Measurements from ENCODE around the gene MRPL49.

MRPL49 gene

GRCh38 chr11:65110354-65110861, 11.7 kb upstream of the MRPL49 start:
- H2AFZ ChIP-seq (ENCODE audit: low read length) = no peak overlapping the region
- peaks cover 13% of the 10 kb centered on the region for H3F3A ChIP-seq (ENCODE audit: insufficient read depth, low read length)
- no peaks in the 10 kb centered on the region for H4K20me1 ChIP-seq (ENCODE audit: insufficient read depth, low read length)
- no peak overlapping the region for H3K27ac ChIP-seq (ENCODE audit: low read length)
- H3K79me2 ChIP-seq (ENCODE audit: low read length) = peaks cover 16% of the 10 kb centered on the region
- DNase-seq = peak; percentile 89
- peak overlapping the region; percentile 15; the same call in 1 of the 2 replicates for H3K9ac ChIP-seq (ENCODE audit: low read length)
- no peaks in the 10 kb centered on the region for H3K9me3 ChIP-seq (replicated peaks; ENCODE audit: insufficient read depth, low read length)
- H3K9me2 ChIP-seq (replicated peaks; ENCODE audit: insufficient read depth, low read length) = no peaks in the 10 kb centered on the region
- H3K36me3 ChIP-seq (replicated peaks; ENCODE audit: insufficient read depth, low read length) = no peaks in the 10 kb centered on the region
- H3K4me2 ChIP-seq (ENCODE audit: low read depth, low read length) = peak overlapping the region; percentile 54; the same call in 1 of the 2 replicates
- TF ChIP-seq CTCF (IDR thresholded peaks at IDR 0.05; ENCODE audit: low read length) = peak; percentile 98
- TF ChIP-seq EZH2 (optimal IDR thresholded peaks at IDR 0.05; ENCODE audit: low read depth, low read length) = no peak
- TF ChIP-seq EZH2phosphoT487 (IDR thresholded peaks at IDR 0.05; ENCODE audit: low read length) = no peak
- no peaks in the 10 kb centered on the region for H3K27me3 ChIP-seq (replicated peaks; ENCODE audit: insufficient read depth, low read length)
- no peak overlapping the region for H3K4me3 ChIP-seq (ENCODE audit: low read length)
- H3K4me1 ChIP-seq (ENCODE audit: low read length) = peaks cover 18% of the 10 kb centered on the region

- Histone ChIP-seq H3F3A (ENCODE audit: insufficient read depth, low read length) (peaks cover 13% of the 10 kb centered on the region), H2AFZ (ENCODE audit: low read length) (no peak overlapping the region), H4K20me1 (ENCODE audit: insufficient read depth, low read length) (no peaks in the 10 kb centered on the region), H3K27me3 (replicated peaks; ENCODE audit: insufficient read depth, low read length) (no peaks in the 10 kb centered on the region), H3K9ac (ENCODE audit: low read length) (no peak overlapping the region), H3K4me2 (ENCODE audit: low read depth, low read length) (peak overlapping the region; percentile 85), H3K79me2 (ENCODE audit: low read length) (peaks cover 18% of the 10 kb centered on the region), H3K9me2 (replicated peaks; ENCODE audit: insufficient read depth, low read length) (no peaks in the 10 kb centered on the region), H3K27ac (ENCODE audit: low read length) (no peak overlapping the region), H3K4me1 (ENCODE audit: low read length) (peaks cover 23% of the 10 kb centered on the region), H3K36me3 (replicated peaks; ENCODE audit: insufficient read depth, low read length) (no peaks in the 10 kb centered on the region), H3K4me3 (ENCODE audit: low read length) (peak overlapping the region; percentile 3; the same call in 1 of the 2 replicates), H3K9me3 (replicated peaks; ENCODE audit: insufficient read depth, low read length) (no peaks in the 10 kb centered on the region)
- no peak for DNase-seq
- TF ChIP-seq EZH2phosphoT487 (IDR thresholded peaks at IDR 0.05; ENCODE audit: low read length) (no peak), EZH2 (optimal IDR thresholded peaks at IDR 0.05; ENCODE audit: low read depth, low read length) (no peak), CTCF (IDR thresholded peaks at IDR 0.05; ENCODE audit: low read length) (no peak)
Measured at GRCh38 chr11:65111159-65111743, 10.9 kb upstream of the MRPL49 start.

- Histone ChIP-seq H3K27ac (ENCODE audit: low read length) (peak within 1 kb of the TSS; percentile 27; the same call in 1 of the 2 replicates), H3K27me3 (replicated peaks; ENCODE audit: insufficient read depth, low read length) (no peaks in the 10 kb centered on the region), H4K20me1 (ENCODE audit: insufficient read depth, low read length) (no peaks in the 10 kb centered on the region), H3K4me1 (ENCODE audit: low read length) (peaks cover 27% of the 10 kb centered on the region), H3K36me3 (replicated peaks; ENCODE audit: insufficient read depth, low read length) (no peaks in the 10 kb centered on the region), H2AFZ (ENCODE audit: low read length) (peak within 1 kb of the TSS; percentile 54), H3K79me2 (ENCODE audit: low read length) (peaks cover 21% of the 10 kb centered on the region), H3K4me3 (ENCODE audit: low read length) (peak within 1 kb of the TSS; percentile 57), H3K9ac (ENCODE audit: low read length) (peak within 1 kb of the TSS; percentile 57; the same call in 1 of the 2 replicates), H3F3A (ENCODE audit: insufficient read depth, low read length) (peaks cover 18% of the 10 kb centered on the region), H3K9me3 (replicated peaks; ENCODE audit: insufficient read depth, low read length) (no peaks in the 10 kb centered on the region), H3K9me2 (replicated peaks; ENCODE audit: insufficient read depth, low read length) (no peaks in the 10 kb centered on the region), H3K4me2 (ENCODE audit: low read depth, low read length) (peak within 1 kb of the TSS; percentile 85)
- no peak for TF ChIP-seq EZH2 (optimal IDR thresholded peaks at IDR 0.05; ENCODE audit: low read depth, low read length)
- TF ChIP-seq CTCF (IDR thresholded peaks at IDR 0.05; ENCODE audit: low read length) = no peak
- no peak for TF ChIP-seq EZH2phosphoT487 (IDR thresholded peaks at IDR 0.05; ENCODE audit: low read length)
- peak; percentile 98 for DNase-seq
Measured at GRCh38 chr11:65111744-65112545, 10.2 kb upstream of the MRPL49 start, which contains the start of gene TM7SF2. Gene TM7SF2, plus strand, starts transcription at chr11:65111872. Its CDS starts 144 bp downstream, at chr11:65112016.

All from MM.1S (cell line).